Kidney epithelial cell (primary cell): ENCODE results near the gene MAGI1. TPM values are rescaled to one million over a fixed set of nuclear protein-coding genes. Genes with fewer than 3 reads are reported as not detected.

Source experiments
- DNase-seq: peaks from one replicate; pipeline ENCODE4 v3.0.0-alpha.2; 2010; ENCODE audit warnings: low read depth
- H3K27me3 ChIP-seq: 2 replicates; pipeline ENCODE4 v1.6.0; 2011; ENCODE audit warnings: low read length; ENCODE audit not compliant: control insufficient read depth, insufficient read depth
- H3K36me3 ChIP-seq: 2 replicates; pipeline ENCODE4 v1.5.1; 2011; ENCODE audit warnings: low read length; ENCODE audit not compliant: control insufficient read depth, insufficient read depth
- H3K4me3 ChIP-seq: 2 replicates; pipeline ENCODE4 v1.5.1; 2011; ENCODE audit warnings: low read depth, mild to moderate bottlenecking, control low read depth, low read length
- CTCF ChIP-seq: IDR thresholded peaks from 2 replicates; pipeline ENCODE4 v1.5.1; 2011; ENCODE audit warnings: mild to moderate bottlenecking, moderate library complexity, low read length, control low read depth, inconsistent platforms; ENCODE audit not compliant: insufficient read depth, poor library complexity, severe bottlenecking
- total RNA-seq: library from RNA; depleted of rRNA; stranded (reverse); fragments of >200 nt; gene quantifications from 2 replicates; pipeline ENCODE4 v1.2.3, GENCODE V29; 2015

The MAGI1 gene
- total RNA-seq, 1 donor from 2014 or later = 15.8 TPM

- no peaks in the 10 kb centered on the region for H3K27me3 ChIP-seq
These were observed 707.0 kb downstream of the MAGI1 start for GRCh38 chr3:65331730-65332129.

GRCh38 chr3:65330072-65330471 lies 708.6 kb downstream of the MAGI1 start:
- DNase-seq = no peak
- Histone ChIP-seq H3K27me3 (no peaks in the 10 kb centered on the region), H3K4me3 (no peak overlapping the region), H3K36me3 (no peaks in the 10 kb centered on the region)
- no peak for TF ChIP-seq CTCF

More at GRCh38 chr3:65331730-65332129, 707.0 kb downstream of the MAGI1 start:
- no peaks in the 10 kb centered on the region for H3K36me3 ChIP-seq
- no peak for TF ChIP-seq CTCF
- DNase-seq = no peak
- no peak overlapping the region for H3K4me3 ChIP-seq

- Histone ChIP-seq H3K4me3 (no peak overlapping the region), H3K36me3 (no peaks in the 10 kb centered on the region), H3K27me3 (no peaks in the 10 kb centered on the region)
- DNase-seq = no peak
- TF ChIP-seq CTCF = no peak
These were observed 710.6 kb downstream of the MAGI1 start for GRCh38 chr3:65328148-65328547.

- no peak overlapping the region for H3K4me3 ChIP-seq
- no peak for TF ChIP-seq CTCF
These were observed 712.1 kb downstream of the MAGI1 start for GRCh38 chr3:65326574-65326973.

GRCh38 chr3:65322910-65323309 lies 715.8 kb downstream of the MAGI1 start:
- no peak overlapping the region for H3K4me3 ChIP-seq
- TF ChIP-seq CTCF = no peak

More at GRCh38 chr3:65326574-65326973, 712.1 kb downstream of the MAGI1 start:
- DNase-seq = no peak
- no peaks in the 10 kb centered on the region for H3K36me3 ChIP-seq
- no peaks in the 10 kb centered on the region for H3K27me3 ChIP-seq

GRCh38 chr3:65318231-65318630 lies 720.5 kb downstream of the MAGI1 start:
- Histone ChIP-seq H3K27me3 (no peaks in the 10 kb centered on the region), H3K4me3 (no peak overlapping the region), H3K36me3 (no peaks in the 10 kb centered on the region)
- no peak for TF ChIP-seq CTCF
- DNase-seq = no peak

More at GRCh38 chr3:65322910-65323309, 715.8 kb downstream of the MAGI1 start:
- H3K36me3 ChIP-seq = no peaks in the 10 kb centered on the region
- H3K27me3 ChIP-seq = no peaks in the 10 kb centered on the region
- DNase-seq = no peak
